AG09309 (cell line): Measurements from ENCODE around the gene WDR83.

Experiments used
- DNase-seq: peaks from one replicate; pipeline ENCODE4 v3.0.0-alpha.2; 2010; ENCODE audit warnings: low read depth
- H3K4me3 ChIP-seq: 2 replicates; pipeline ENCODE4 v1.5.1; 2011; ENCODE audit warnings: mild to moderate bottlenecking, low read depth, low read length, moderate library complexity; ENCODE audit not compliant: control insufficient read depth
- TF ChIP-seq, protein P1 (sequence below): IDR thresholded peaks from 2 replicates; pipeline ENCODE4 v1.5.1; 2011; ENCODE audit warnings: mild to moderate bottlenecking, low read depth, low read length, inconsistent platforms; ENCODE audit not compliant: insufficient read depth, control insufficient read depth; ENCODE audit errors: missing control alignments

The WDR83 gene

DNA sequence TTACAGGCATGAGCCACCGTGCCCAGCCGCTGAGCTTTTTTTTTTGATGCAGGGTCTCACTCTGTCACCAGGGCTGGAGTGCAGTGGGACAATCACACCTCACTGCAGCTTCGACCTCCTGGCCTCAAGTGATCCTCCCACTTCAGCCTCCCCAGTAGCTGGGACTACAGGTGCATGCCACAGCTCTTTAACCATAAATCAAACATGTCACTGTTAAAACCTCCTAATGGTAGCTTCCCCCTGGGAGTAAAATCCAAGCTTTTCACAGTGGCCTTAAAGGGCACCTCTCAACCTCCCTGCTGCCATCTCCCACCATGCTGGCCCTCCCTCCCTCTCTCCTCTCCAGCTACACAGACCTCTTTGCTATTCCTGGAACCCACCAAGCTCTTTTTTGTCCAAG lies 19.2 kb downstream of the WDR83 start:
- H3K4me3 ChIP-seq, result no peak overlapping the region
- TF ChIP-seq, protein P1, sequence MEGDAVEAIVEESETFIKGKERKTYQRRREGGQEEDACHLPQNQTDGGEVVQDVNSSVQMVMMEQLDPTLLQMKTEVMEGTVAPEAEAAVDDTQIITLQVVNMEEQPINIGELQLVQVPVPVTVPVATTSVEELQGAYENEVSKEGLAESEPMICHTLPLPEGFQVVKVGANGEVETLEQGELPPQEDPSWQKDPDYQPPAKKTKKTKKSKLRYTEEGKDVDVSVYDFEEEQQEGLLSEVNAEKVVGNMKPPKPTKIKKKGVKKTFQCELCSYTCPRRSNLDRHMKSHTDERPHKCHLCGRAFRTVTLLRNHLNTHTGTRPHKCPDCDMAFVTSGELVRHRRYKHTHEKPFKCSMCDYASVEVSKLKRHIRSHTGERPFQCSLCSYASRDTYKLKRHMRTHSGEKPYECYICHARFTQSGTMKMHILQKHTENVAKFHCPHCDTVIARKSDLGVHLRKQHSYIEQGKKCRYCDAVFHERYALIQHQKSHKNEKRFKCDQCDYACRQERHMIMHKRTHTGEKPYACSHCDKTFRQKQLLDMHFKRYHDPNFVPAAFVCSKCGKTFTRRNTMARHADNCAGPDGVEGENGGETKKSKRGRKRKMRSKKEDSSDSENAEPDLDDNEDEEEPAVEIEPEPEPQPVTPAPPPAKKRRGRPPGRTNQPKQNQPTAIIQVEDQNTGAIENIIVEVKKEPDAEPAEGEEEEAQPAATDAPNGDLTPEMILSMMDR, result no peak
- DNase-seq, result no peak

- TF ChIP-seq, protein P1, result no peak
- no peak for DNase-seq
- no peak within 1 kb of the TSS for H3K4me3 ChIP-seq
Observed at GRCh38 chr19:12687496-12688196, 21.0 kb downstream of the WDR83 start, which contains the start of gene GNG14. GNG14 (plus strand) TSS chr19:12687998; CDS start chr19:12688049, 51 bp downstream.

DNA sequence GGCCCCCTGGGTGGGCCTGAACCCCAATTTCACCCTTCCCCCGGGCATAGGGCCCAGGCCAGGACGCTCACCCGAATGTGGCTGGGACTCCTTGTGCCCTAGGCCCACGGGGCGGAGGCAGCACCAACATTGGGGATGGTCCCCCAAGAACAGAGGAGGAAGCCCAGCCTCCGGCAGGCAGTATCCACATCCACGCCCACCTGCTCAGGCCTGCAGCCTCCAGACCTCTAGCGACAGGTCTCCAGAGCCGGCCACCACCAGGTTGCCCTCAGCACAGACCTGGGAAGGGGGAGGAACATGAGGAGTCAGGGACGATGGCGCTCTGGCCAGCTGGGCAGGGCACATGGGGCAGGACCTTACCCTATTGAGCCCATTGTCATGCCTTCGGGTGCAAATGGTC lies 22.4 kb downstream of the WDR83 start:
- DNase-seq, result no peak
- TF ChIP-seq, protein P1, result no peak
- no peak overlapping the region for H3K4me3 ChIP-seq

DNA sequence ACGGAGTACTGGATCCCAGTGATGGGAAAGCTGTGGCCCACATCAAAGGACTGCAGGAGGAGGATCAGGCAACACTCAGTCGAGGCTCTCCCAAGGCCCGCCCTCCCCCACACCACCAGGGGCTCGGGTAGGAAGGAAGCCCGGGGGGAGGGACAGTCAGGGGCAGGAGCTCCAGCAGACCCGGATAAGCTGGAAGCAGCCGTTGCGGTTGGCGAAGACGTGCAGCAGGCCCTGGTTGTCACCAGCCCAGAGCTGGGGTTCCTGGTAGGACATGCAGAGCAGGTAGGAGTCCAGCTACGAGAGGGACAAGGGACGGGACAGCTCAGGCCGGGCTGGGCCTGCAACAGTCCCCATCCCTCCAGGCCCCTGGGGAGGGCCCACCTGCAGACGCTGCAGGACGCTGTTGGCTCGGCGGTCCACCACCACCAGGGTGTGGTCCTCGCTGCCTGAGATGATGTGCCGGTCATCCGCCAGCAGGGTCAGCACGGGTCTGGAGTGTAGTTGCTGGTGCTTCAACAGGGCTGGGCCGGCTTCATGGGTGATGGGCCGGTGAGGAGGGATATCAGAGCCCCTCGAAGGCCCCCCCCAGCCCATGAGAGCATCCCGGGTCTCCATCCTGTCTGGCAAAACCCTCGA lies 23.1 kb downstream of the WDR83 start:
- DNase-seq, result no peak
- TF ChIP-seq, protein P1, result no peak
- no peak overlapping the region for H3K4me3 ChIP-seq

DNA sequence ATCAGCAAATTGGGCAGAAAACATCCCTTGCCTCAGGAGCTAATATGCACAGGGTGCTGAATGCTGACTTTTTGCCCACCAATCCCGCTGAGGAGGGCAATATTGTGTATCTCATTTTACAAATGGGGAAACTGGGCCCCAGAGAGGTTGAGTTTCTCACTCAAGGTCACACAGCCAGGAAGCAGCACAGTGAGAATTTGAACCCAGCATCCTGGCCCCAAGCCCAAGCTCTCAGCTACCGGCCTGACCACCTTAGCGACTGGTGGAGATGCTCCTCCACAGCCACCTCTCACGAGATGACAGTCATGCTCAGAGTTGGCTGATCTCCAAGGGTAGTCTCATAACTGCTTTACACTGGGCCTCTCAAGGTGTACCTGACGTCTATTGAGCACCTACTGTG lies 26.4 kb downstream of the WDR83 start:
- DNase-seq, result no peak
- TF ChIP-seq, protein P1, result no peak
- H3K4me3 ChIP-seq, result no peak overlapping the region

GRCh38 chr19:12694641-12695040 lies 28.0 kb downstream of the WDR83 start:
- TF ChIP-seq, protein P1, result no peak
- no peak for DNase-seq
- H3K4me3 ChIP-seq, result no peak overlapping the region
